ENCODE measurements around the gene RAB33B. TPM values are rescaled to one million over a fixed set of nuclear protein-coding genes. Genes with fewer than 3 reads are reported as not detected.
"Not testable (repeated sequence)": the region's sequence is repeated elsewhere in the genome, so short reads cannot be mapped to it uniquely, and the experiment has no call there.

Gene RAB33B
- total RNA-seq, result 1 to 10 TPM; 6.8 to 8.1 (median 7.1) TPM

- intact Hi-C loops (cut with DNase I; ENCODE audit: low total_unique reads), result no loop called here
- TF ChIP-seq CTCF (IDR thresholded peaks at IDR 0.05), result no peak
- peak; percentile 90 for TF ChIP-seq POLR2A (IDR thresholded peaks at IDR 0.05)
- peak; percentile 95 to 96 (median 96) for TF ChIP-seq POLR2AphosphoS5 (IDR thresholded peaks at IDR 0.05)
- no peaks in the 10 kb centered on the region for H3K36me3 ChIP-seq
- H3K27me3 ChIP-seq, result no peaks in the 10 kb centered on the region
- no peak for DNase-seq
- WGBS, 2 donors (ENCODE audit: low coverage in 1 of 2), result 2 to 3% methylated on average over 5 to 46 of the region's 46 CpGs
- H3K4me1 ChIP-seq, result peaks cover 15 to 53% (median 26%) of the 10 kb centered on the region in 4 donors
- no peaks in the 10 kb centered on the region for H3K9me3 ChIP-seq
- in situ Hi-C loops (cut with MboI; ENCODE audit: low pct_ligation_motif_present in 1 of 4, low pct_unique_long_range_greater_than_20kb in 1 of 4, low sequenced_read_pairs in 3 of 4), result no loop called here
- peak within 1 kb of the TSS; percentile 51 to 73 (median 62) for H3K4me3 ChIP-seq
- H3K27ac ChIP-seq, result peak within 1 kb of the TSS; percentile 90 to 97 (median 94)
These were observed at the start of gene RAB33B for GRCh38 chr4:139454111-139455045. Gene RAB33B, plus strand, starts transcription at chr4:139454121. Its CDS starts 75 bp downstream, at chr4:139454196.

GRCh38 chr4:139410312-139410711 lies 43.6 kb upstream of the RAB33B start:
- H3K27me3 ChIP-seq, result no peaks in the 10 kb centered on the region
- intact Hi-C loops (cut with DNase I; ENCODE audit: low total_unique reads) (no loop called here), in situ Hi-C loops (cut with MboI; ENCODE audit: low pct_ligation_motif_present in 1 of 4, low pct_unique_long_range_greater_than_20kb in 1 of 4, low sequenced_read_pairs in 3 of 4) (no loop called here)
- no peaks in the 10 kb centered on the region for H3K36me3 ChIP-seq
- no peaks in the 10 kb centered on the region for H3K4me1 ChIP-seq
- no peak overlapping the region for H3K4me3 ChIP-seq
- no peaks in the 10 kb centered on the region for H3K9me3 ChIP-seq
- no peak overlapping the region for H3K27ac ChIP-seq
- TF ChIP-seq CTCF (IDR thresholded peaks at IDR 0.05) (no peak), POLR2A (IDR thresholded peaks at IDR 0.05) (no peak), EP300 (IDR thresholded peaks at IDR 0.05; ENCODE audit: low read depth) (no peak), POLR2AphosphoS5 (IDR thresholded peaks at IDR 0.05) (no peak)
- no peak for DNase-seq

GRCh38 chr4:139414671-139415210 lies 39.2 kb upstream of the RAB33B start:
- H3K9me3 ChIP-seq; intact Hi-C loops (cut with DNase I; ENCODE audit: low total_unique reads); H3K36me3 ChIP-seq; H3K4me1 ChIP-seq; in situ Hi-C loops (cut with MboI; ENCODE audit: low pct_ligation_motif_present in 1 of 4, low pct_unique_long_range_greater_than_20kb in 1 of 4, low sequenced_read_pairs in 3 of 4); DNase-seq; H3K27me3 ChIP-seq; H3K4me3 ChIP-seq; H3K27ac ChIP-seq: not testable (repeated sequence)
- 84 to 86% methylated on average over 6 to 8 of the region's 8 CpGs for WGBS, 2 donors (ENCODE audit: low coverage in 1 of 2)

- intact Hi-C loops (cut with DNase I; ENCODE audit: low total_unique reads), result no loop called here
- no peak for TF ChIP-seq POLR2A (IDR thresholded peaks at IDR 0.05)
- peak; percentile 55 to 74 (median 69) for TF ChIP-seq CTCF (IDR thresholded peaks at IDR 0.05)
- Histone ChIP-seq H3K4me1 (peaks cover 0 to 8% (median 0%) of the 10 kb centered on the region in 4 donors), H3K36me3 (no peaks in the 10 kb centered on the region), H3K4me3 (no peak overlapping the region), H3K27me3 (no peaks in the 10 kb centered on the region), H3K9me3 (no peaks in the 10 kb centered on the region), H3K27ac (no peak overlapping the region)
- no peak for DNase-seq
- in situ Hi-C loops (cut with MboI; ENCODE audit: low pct_ligation_motif_present in 1 of 4, low pct_unique_long_range_greater_than_20kb in 1 of 4, low sequenced_read_pairs in 3 of 4), result no loop called here
- 61 to 64% methylated on average over 2 of the region's 2 CpGs for WGBS, 2 donors (ENCODE audit: low coverage in 1 of 2)
These were observed 37.7 kb upstream of the RAB33B start for GRCh38 chr4:139416073-139416673.

Data from transverse colon (tissue), 4 donors.